8988T (cell line): ENCODE results near the gene BRINP1.

Experiments used
- DNase-seq: peaks from one replicate; pipeline ENCODE4 v3.0.0; 2011

Gene BRINP1

DNA sequence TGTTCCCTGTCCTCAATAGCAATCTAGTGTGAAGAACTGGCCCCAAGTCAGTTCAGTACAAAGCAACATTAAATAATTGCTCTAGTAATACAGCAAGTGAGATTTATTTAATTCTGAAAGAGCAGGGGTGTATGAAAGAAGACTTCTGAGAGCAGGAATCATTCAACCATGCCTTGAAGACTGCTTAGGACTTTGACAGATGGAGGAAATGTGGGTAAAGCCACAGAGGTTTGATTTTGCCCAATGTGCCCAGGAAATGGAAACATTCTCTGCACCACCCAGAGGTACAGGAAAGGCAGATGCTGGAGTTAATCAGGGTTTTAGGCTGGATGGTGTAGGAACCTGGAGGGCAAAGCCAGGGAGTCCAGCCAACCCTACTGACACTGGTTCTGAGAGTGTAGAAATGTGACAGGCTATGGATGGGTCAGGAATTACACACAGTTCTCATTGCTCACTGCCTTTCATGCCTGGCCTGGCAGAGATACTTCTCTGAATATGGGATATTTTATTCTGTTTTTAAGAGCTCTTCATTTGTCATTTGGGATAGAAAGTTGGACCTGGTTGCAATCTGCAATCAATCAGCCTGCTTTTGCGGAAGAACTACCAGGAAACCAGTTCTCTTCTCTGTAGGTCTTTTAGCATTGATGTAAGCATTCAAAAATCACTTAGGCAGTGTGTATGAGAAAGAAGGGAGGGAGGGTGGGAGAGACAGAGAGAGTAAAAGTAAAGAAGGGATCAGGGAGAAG lies 88.3 kb downstream of the BRINP1 start:
- DNase-seq: no peak

DNA sequence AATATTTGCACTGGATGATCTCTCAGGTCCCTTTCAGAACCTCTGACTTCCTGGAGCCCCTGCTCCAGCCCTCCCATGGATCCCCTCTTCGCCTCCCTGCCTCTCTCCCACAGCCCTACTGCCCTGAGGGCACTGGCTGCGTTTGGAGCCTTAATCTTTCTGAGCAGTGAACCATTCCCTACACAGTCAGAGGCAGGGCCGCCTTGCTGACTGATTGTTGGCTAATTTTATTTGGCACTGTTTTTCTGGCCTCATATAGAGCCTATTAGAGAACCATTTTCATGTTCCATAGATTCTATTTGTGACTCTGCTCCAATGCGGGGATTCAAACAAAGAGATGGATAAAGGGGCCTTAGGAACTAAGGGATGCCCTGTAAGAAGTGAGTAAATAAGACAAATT lies 91.1 kb downstream of the BRINP1 start:
- DNase-seq: no peak

DNA sequence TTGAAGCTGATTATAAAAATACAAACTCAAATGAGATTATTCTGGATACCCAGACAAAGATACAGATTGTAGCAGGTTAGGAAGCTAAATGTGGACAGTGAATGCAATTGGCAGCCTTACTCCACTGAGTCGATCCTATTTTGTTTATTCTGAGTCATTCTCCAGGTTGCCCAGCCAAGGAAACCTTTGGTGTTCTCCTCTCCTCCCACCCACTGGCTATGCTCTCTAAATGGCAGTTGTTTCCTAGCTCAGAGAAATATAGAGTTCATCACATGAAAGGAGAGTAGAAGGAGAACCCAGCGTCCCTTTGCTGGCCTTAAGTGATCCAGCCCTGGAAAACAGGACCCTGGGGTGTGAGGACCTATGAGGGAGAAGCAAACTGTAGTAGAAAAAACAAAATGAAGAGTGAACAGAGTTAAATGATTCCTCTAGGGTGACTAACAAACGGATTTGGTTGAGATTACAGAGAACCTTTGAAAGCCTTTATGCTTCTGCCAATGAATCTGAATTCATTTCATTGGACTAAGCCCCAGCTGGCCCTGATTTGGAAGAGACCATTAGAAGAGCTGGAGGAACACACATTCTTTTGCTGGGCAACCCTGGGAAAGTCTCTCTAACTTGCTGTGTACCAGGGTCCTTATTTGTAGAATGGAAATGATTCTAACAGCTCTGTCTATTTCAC lies 95.1 kb downstream of the BRINP1 start:
- DNase-seq: no peak

DNA sequence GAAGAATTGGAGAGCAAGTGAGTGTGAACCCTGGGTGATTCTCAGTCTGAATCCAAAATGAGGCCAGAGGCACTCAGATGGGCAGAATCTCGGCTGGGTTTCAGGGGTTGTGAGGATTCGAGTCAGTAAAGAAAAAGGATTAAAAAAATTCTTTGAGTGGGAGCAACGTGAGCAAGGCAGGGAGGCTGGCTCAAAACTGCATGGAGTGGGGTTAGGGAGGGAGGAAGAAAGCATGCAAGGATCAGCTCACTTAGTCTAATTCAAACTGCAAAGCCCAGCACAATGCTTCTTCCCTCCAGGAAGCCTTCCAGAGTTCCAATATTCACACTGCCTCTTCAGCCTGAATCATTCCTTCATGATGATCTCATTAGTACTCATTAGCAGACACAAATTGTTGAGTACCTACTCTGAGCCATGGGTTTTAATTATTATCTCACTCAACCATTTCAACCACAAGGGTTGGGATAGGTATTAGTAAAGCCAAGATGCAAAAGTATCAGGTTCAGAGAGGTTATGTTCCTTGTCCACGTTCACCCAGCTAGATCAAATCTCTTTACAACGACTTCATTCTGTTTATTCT lies 95.8 kb downstream of the BRINP1 start:
- DNase-seq: no peak

DNA sequence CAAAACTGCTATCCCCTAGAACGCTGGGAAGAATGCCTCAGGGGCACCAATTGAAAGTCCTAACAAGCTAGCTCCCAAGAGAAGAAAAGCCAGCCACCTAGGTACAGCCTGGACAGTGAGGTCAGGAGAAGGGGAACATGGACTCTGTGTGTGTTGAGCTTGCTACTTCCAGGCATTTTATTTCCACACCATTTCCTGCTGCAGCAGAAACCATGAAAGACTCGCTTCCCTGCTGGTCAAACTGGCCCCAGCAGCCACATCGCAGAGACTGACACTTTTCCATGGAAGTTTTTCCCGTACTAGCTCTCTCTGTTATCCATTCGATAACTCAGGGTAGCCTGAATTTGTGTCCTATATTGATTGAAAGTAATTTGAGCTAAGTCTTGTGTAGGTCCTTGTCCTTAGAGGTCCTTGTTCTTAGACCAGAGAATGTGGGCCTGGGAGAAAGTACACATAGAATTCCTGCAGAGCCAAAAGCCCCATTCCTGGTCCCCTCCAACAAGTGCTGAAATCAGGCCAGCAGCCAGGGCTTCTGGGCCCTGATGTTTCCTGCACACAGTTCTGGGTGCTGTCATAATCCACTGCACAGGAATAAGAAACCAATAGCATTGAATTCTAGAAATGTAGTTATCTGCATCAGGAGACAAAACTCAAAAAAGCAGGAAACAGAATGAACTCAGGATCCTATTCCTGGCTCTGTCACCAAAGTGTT lies 96.6 kb downstream of the BRINP1 start:
- no peak for DNase-seq

DNA sequence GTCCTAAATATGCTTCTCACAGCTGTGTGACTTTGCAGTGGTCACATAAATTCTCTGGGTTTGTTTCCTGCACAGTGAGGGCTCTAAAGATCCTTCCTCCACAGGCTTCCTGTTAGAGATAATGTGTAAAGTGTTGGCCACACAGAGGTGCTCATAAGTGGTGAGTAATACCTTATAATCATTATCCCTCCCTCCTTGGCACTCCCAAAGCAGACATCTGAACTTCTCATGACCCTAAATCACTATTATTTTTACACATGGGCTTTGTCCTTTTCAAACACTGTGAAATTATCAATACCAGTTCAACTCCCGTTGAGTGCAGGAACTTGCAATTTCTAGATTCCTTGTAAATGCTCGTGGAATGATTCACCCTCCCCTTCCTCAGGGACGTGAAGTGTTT lies 100.2 kb downstream of the BRINP1 start:
- no peak for DNase-seq

GRCh38 chr9:119264165-119264564 lies 105.1 kb downstream of the BRINP1 start:
- DNase-seq: no peak

DNA sequence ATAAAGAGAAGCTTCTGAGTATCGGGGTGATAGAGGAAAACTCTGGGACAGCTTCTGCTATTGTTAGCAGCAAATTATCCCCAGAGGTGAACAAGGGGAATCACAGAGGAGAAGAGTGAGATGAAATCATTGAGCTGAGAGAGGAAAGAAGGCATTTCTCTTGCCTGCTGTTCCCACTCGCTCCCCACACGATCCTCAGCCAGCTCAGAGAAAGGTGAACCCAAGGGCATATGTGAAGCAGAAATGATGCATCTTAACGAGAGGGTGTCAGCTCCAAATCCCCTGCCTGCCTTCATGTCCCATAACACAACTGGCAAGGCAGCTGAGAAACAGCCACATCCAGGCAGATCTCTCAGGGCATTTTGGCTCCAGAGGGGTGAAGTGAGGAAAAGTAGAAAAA lies 111.6 kb downstream of the BRINP1 start:
- no peak for DNase-seq

DNA sequence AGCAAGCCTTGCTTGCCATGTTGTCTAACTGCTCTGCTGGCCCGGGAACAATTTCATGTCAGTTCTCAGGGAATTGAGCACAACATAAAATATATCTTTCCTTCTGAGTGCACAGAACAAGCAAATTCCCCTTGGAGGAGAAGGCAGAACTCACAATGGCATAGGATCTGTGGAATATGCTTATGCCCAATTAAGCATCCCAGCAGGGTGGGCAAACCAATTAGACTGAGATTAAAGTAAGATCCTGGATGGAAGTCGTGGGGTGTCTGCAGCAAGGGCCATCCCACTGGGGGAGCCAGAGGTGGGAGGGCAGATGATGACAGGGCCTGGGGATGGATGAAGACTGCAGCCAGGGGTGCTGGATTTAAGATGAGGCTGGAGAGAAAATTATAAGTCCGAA lies 114.1 kb downstream of the BRINP1 start:
- no peak for DNase-seq

DNA sequence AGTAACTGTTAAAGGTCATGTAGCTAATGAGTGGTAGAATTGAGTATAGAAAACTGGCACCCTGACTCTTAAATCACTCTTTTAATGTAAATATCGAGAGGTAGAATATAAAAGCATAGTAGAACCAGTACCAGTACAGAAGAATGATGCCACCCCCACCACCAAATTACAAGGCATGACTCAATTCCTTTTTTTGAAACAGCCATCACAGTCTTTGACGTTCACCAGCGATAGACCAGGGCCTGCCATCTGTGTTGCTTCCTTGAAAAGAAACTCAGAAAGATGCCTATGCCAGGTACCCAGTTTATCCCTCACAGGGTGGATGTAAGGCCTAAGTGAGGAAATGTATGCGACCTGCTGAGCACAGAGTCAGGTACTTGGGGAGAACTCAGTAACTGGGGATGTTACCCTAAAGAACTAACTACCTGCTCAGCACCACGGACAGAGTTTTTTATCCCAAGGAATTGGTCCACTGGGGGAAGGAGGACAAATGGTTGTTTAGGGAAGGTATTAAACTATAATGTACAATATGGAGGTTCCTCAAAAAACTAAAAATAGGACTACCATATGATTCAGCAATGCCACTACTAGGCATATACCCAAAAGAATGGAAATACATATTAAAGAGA lies 116.5 kb downstream of the BRINP1 start:
- no peak for DNase-seq

GRCh38 chr9:119251936-119252335 lies 117.3 kb downstream of the BRINP1 start:
- DNase-seq: no peak

- DNase-seq: no peak
These were observed 118.5 kb downstream of the BRINP1 start for GRCh38 chr9:119250730-119251129.

GRCh38 chr9:119240546-119240945 lies 128.7 kb downstream of the BRINP1 start:
- no peak for DNase-seq

DNA sequence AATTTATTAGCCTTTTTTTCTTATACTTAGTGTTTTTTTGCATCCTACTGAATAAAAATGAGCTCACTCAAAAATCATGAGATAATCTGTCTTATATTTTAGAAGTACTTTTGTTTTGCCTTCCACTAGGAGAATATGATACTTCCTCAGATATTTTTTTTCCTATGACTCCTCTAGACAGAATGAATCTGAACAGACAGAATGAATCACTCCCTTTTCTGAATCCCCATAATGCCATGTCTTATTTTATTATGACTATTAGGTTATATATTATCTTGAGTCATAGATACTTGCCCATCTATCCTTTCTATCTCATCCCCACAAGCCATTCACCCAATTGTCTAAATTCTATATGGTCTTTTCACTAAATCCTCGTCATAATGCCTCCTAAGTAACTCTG lies 134.6 kb downstream of the BRINP1 start:
- DNase-seq: no peak

DNA sequence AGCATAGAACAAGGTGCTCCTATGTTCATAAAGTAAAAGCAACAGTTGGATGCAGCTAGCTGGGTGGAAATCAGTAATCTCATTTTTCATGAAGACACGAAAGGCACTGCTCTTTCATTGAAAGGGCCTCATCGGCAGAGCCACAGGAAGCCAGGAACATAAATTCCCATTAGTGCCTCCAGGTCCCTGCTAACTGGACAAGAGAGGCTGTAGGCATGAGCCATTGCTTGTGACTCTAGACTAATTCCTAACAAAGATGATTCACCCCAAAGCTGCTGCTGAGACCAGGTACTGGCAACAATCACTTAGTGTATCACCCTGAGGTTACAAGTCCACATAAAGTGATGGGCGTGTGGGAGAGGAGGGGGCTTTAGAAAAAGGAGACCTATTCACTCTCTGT lies 141.8 kb downstream of the BRINP1 start:
- DNase-seq: no peak

GRCh38 chr9:119224431-119224830 lies 144.8 kb downstream of the BRINP1 start:
- no peak for DNase-seq

DNA sequence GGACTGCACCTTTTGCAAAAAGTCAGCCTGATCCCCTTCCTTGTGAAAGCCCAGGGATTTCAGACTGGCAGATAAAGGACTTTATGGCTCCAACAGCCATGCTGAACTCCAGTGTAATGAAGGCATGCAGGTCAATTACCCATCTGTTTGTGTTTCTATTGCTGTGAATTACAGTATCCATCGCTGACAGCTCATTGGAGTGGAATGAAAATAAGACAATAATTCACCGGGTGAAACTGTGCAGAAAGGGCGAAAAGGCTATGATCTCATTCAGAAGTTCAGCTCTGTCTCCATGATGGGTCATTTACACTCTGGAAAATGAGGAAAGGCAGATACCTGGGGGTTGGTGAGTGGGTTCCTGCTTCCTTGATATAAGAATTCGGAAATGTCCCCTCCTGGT lies 148.0 kb downstream of the BRINP1 start:
- DNase-seq: no peak

- DNase-seq: no peak
These were observed 150.9 kb downstream of the BRINP1 start for GRCh38 chr9:119218293-119218692.

- DNase-seq: no peak
These were observed 152.4 kb downstream of the BRINP1 start for GRCh38 chr9:119216651-119217331.

GRCh38 chr9:119215651-119216050 lies 153.6 kb downstream of the BRINP1 start:
- no peak for DNase-seq

- DNase-seq: no peak
These were observed 155.8 kb downstream of the BRINP1 start for GRCh38 chr9:119213471-119213870.

- no peak for DNase-seq
These were observed 171.2 kb downstream of the BRINP1 start for GRCh38 chr9:119197893-119198607.
